Measurements from ENCODE around the gene CHST15. TPM values are rescaled to one million over a fixed set of nuclear protein-coding genes. Genes with fewer than 3 reads are reported as not detected.

The CHST15 gene
- total and polyA plus RNA-seq, 2 of the 13 experiments (the other 11 are each of a cell fraction or from before 2014, with no cell fraction given): 1.4 to 94.7 TPM

- no peaks in the 10 kb centered on the region for H3K79me2 ChIP-seq (ENCODE audit: insufficient read depth, low read length)
- no peaks in the 10 kb centered on the region for H3K9me3 ChIP-seq (ENCODE audit: low read length)
- H3K27me3 ChIP-seq (ENCODE audit: control insufficient read depth in 1 of 2, insufficient read depth in 2 of 2, low read length in 2 of 2): peaks cover 18 to 67% of the 10 kb centered on the region in 2 experiments; a peak in 4 of 5 replicates
- no peak for FAIRE-seq
- H4K20me1 ChIP-seq (ENCODE audit: insufficient read depth, low read length): no peaks in the 10 kb centered on the region
- WGBS (ENCODE audit: low lambda C conversion rate): 13% methylated on average over 9 of the region's 9 CpGs
- H3K27ac ChIP-seq (ENCODE audit: extremely low read length, insufficient read depth, low read length): no peak overlapping the region
- H3K9ac ChIP-seq (ENCODE audit: insufficient read depth, low read depth, low read length): no peak overlapping the region
- in situ Hi-C loops (cut with HindIII; ENCODE audit: extremely low pct_ligation_motif_present, low pct_unique_long_range_greater_than_20kb): no loop called here
- no peak for ATAC-seq
- ChIA-PET CTCF (ENCODE audit: low intra/inter-chr PET ratio, low total read pairs) (no interaction called here), POLR2A (no interaction called here)
- peaks cover 39% of the 10 kb centered on the region for H3K4me1 ChIP-seq (ENCODE audit: insufficient read depth, low read length)
- H3K4me2 ChIP-seq (ENCODE audit: low read depth, low read length): no peak overlapping the region
- intact Hi-C loops (cut with micrococcal nuclease; ENCODE audit: unreplicated experiment): no loop called here
- DNase-seq (ENCODE audit: low spot score): no peak
- no peak overlapping the region for H3K4me3 ChIP-seq (replicated peaks in 1 of 3; ENCODE audit: insufficient read depth in 1 of 3, low read depth in 2 of 3, low read length in 3 of 3)
- H2AFZ ChIP-seq (ENCODE audit: low read length): no peak overlapping the region
- no peaks in the 10 kb centered on the region for H3K36me3 ChIP-seq (replicated peaks in 1 of 2; ENCODE audit: control insufficient read depth in 1 of 2, insufficient read depth in 2 of 2, low read length in 2 of 2)
- BruUV-seq (replicated peaks): no TSS peak
- TF ChIP-seq AHR (CRISPR knock-in tag; IDR thresholded peaks at IDR 0.05): no peak
- no peak for TF ChIP-seq ZNF883 (CRISPR knock-in tag; IDR thresholded peaks at IDR 0.05; ENCODE audit: not compliant biosample characterization)
- no peak for TF ChIP-seq ZNF513 (CRISPR knock-in tag; conservative IDR thresholded peaks at IDR 0.05)
- TF ChIP-seq CEBPB (IDR thresholded peaks at IDR 0.05; ENCODE audit: borderline replicate concordance, low read depth, low read length): no peak
- no peak for TF ChIP-seq ZBTB49 (CRISPR knock-in tag; IDR thresholded peaks at IDR 0.05; ENCODE audit: borderline replicate concordance)
- TF ChIP-seq ZSCAN29 (CRISPR knock-in tag; conservative IDR thresholded peaks at IDR 0.05): no peak
- TF ChIP-seq ZFP91 (CRISPR knock-in tag; IDR thresholded peaks at IDR 0.05; ENCODE audit: borderline replicate concordance): no peak
- TF ChIP-seq FOSL1 (CRISPR knock-in tag; IDR thresholded peaks at IDR 0.05; ENCODE audit: borderline replicate concordance): no peak
- no peak for TF ChIP-seq FOXA3 (CRISPR knock-in tag; IDR thresholded peaks at IDR 0.05)
- TF ChIP-seq ZNF17 (CRISPR knock-in tag; IDR thresholded peaks at IDR 0.05): no peak
- TF ChIP-seq MXI1 (IDR thresholded peaks at IDR 0.05; ENCODE audit: borderline replicate concordance, low read depth, low read length): no peak
- TF ChIP-seq GATA4 (IDR thresholded peaks at IDR 0.05; ENCODE audit: borderline replicate concordance, low read depth): no peak
- no peak for TF ChIP-seq ZNF780A (CRISPR knock-in tag; IDR thresholded peaks at IDR 0.05)
- no peak for TF ChIP-seq AKAP8 (CRISPR knock-in tag; IDR thresholded peaks at IDR 0.05)
- TF ChIP-seq GPBP1L1 (CRISPR knock-in tag; IDR thresholded peaks at IDR 0.05): no peak
- no peak for TF ChIP-seq NR2F2 (IDR thresholded peaks at IDR 0.05; ENCODE audit: borderline replicate concordance, low read depth)
- no peak for TF ChIP-seq GFI1 (CRISPR knock-in tag; IDR thresholded peaks at IDR 0.05; ENCODE audit: borderline replicate concordance)
- no peak for TF ChIP-seq ZBTB8A (CRISPR knock-in tag; IDR thresholded peaks at IDR 0.05; ENCODE audit: borderline replicate concordance, low read depth)
- TF ChIP-seq NFKB2 (CRISPR knock-in tag; IDR thresholded peaks at IDR 0.05; ENCODE audit: borderline replicate concordance): no peak
Measured at GRCh38 chr10:124131172-124131571, 37.8 kb upstream of the CHST15 start.

All from HepG2 (cell line).